ENCODE results near the gene OR6N1.

Gene OR6N1, protein sequence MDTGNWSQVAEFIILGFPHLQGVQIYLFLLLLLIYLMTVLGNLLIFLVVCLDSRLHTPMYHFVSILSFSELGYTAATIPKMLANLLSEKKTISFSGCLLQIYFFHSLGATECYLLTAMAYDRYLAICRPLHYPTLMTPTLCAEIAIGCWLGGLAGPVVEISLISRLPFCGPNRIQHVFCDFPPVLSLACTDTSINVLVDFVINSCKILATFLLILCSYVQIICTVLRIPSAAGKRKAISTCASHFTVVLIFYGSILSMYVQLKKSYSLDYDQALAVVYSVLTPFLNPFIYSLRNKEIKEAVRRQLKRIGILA

DNA sequence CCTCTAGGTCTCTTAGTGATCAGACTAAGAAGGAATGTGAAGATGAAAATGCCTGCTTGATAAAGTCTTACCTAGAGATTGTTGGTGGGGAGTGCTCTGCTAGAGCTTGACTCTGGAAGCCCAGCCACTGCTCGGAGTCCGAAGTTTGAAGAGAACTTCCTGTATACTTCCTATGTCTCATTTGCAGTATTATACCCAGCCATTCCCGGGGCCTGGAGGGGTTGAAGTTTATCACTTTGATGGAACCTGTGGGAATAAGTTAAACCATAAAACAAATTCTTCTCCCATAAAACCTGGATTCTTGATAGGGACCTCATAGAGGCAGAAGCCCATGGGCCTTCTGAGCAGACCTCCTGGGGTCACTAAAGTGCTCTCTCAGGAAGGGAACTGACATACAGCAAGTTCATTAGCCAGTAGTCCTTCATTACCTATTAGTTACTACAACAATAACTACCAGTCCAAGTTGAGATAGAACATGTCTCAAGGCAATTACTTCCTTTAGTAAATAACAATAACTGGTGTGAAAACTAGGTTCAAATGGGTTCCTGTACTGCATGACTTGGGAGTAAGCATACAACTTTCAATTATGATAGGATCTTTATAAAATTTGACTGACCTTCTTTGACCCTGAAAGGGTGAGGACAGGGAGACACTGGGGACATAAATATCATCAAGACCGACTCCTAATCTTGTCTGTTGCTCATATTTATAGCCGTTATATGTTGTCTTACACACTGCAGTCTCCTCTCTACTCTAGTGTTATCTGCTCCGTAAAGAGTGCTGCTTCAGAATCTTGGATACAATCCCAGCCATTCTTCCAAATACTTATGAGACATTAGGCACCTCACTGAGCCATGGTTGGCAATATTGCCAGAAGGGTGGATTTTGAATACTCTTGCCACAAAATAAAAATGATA lies at the start of gene OR6N1:
TSS of gene OR6N1 (minus strand) at position 246 of the 917 bp plus-strand sequence. CDS start 5,513 bp downstream, outside the sequence.
- DNase-seq = no peak

DNA sequence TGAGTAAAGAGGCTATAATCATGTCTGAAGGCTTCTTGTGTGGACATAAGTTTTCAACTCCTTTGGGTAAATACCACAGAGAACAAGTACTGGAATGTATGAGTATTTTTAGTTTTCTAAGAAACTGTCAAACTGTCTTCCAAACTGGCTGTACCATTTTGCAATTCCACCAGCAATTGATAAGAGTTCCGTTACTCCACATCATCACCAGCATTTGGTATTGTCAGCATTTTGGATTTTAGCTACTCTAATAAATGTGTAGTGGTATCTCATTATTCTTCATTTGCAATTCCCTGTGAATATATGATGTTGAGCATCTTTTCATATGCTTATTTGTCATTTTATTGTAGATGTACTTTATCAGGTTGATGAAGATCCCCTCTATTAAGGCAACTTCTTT lies 49.7 kb upstream of the OR6N1 start:
- DNase-seq = no peak

DNA sequence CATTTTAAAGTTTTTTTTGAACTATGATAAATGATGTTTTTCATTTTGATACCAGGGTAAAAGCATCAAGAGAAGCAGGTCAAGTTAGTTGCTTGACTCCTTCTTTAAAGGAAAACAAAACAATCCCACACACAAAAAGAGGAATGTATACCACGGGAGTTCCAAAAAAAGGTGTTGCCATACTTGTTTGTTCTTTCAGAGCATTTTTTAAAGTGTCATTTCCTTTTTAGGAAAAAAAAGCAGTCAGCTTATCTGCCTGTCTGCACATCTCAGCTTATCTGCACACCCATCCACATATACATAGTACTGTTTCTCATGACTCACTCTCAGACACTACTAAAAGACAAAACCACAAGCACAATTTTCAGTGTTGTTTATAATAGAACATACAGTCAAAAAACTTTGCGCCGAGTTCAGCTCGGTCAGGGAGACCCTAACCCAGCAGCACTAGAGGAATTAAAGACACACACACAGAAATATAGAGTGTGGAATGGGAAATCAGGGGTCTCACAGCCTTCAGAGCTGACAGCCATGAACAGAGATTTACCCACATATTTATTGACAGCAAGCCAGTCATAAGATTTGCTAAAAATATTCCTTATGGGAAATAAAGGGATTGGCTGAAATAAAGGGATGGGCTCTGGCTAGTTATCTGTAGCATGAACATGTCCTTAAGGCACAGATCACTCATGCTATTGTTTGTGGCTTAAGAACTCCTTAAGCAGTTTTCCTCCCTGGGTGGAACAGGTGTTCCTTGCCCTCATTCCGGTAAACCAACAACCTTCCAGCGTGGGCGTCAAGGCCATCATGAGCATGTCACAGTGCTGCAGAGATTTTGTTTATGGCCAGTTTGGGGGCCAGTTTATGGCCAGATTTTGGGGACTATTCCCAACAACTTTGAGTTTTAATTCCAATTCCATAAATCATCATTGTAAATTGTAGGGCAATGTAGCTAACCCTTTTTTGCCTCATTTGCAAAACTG lies 47.8 kb upstream of the OR6N1 start:
- DNase-seq = no peak

DNA sequence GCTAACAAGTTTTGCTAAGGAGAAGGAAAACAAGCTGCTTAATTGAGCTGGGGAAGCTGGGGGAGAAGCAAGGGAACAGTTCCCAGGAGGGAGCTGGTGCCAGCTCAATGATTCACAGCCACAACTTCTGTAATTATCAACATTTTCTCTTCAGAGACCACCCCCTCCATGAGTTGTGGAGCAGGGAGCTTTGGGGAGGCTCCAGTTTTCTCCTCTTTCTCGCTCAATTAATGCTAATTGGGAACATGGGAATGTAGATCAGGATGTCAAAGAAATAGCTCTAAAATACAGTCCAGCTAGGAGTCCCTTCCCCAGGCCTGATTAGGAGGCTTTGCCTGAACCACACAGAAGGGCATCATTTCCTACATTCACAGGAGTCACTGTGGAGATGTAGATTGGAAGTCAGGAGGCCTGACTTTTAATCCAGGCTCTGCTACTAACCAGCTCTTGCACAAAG lies 47.0 kb upstream of the OR6N1 start:
- no peak for DNase-seq

DNA sequence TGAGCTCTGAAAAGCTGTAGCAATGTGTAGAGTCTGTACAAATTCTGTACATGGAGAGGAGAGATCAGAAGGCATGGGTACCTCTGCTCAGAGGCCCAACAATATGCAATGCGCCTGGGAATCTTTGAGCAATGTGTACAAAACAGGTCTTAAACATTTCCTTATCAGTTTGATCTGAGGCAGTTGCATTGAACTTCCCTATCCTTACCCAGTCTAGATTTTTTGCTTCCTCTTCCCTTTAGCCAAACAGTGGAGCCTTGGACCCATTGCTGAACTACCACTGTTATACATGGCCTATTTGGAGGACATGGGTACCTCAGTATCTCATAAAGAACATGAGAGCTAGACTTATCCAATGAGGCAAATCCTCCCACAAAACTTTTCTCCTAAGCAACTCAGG lies 46.6 kb upstream of the OR6N1 start:
- no peak for DNase-seq

DNA sequence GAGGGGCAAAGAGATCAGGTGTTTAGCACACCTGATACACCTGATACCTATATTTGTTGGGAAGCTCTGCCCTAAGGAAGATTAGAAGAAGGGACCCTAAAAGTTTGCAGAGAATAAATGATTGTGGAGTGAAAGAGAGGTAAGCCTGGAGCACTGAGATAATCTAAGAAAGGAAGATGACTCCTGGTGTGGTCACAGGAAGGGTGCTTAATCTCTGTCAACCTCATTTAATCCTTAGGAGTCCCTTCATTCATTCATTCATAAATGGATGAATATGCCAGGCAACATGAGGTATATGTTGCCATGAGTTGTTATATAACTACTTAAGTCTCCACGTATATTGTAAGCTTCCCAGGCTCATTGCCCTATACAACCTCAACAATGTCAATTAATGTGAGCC lies 43.0 kb upstream of the OR6N1 start:
- DNase-seq = no peak

DNA sequence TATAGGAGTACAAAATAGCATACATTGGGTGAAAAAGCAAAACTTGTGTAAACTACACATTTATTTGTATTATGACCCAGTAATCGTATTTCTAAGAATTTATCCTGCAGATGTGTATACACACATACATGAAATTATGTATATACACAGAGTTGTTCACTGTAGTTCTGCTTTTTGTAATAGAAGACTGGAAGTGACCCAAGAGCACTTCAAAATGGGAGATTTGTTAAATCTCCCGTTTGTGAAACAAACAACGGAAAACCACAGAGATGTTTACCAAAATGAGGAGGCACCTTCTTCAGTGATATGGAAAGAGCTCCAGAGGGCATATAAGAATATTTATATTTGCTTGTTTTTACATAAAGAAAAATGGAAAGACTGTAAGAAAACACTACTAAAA lies 41.2 kb upstream of the OR6N1 start:
- no peak for DNase-seq

DNA sequence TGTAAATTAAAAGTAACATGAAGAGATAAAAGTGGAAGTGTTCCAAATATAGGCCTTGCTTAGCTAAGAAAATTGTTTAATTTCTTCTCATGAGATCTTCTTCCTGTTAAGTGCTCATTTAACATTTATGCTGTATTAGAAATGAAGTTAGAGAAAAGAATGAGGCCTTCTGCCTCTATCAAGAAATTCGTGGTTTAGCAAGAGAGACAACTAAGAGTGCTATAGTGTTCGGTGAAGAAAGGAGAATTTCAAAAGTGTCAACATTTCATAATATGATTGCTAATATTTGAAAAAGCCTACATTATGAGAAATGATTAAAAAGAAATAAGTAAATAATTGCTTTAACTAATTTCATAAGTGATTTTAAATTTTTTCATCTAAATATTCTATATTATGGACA lies 40.3 kb upstream of the OR6N1 start:
- DNase-seq = no peak

DNA sequence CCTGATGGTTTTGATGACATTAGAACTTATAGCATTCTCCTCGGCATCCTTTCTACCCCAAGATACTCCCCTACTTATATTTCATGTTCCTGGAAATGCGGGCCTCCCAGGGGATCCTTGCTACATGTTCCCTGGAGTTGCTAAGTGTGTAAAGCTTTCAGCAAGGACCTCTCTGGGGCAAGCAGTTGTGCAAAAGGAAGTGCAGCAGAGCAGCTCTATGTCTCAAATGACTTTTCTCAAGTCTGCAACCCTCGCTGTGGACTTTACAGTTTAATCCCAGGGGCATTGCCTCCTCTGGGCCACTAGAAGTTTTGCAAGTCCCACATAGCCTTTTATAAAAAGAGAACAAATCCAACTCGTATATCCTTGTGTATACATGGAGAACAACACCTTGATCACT lies 38.3 kb upstream of the OR6N1 start:
- DNase-seq = no peak

DNA sequence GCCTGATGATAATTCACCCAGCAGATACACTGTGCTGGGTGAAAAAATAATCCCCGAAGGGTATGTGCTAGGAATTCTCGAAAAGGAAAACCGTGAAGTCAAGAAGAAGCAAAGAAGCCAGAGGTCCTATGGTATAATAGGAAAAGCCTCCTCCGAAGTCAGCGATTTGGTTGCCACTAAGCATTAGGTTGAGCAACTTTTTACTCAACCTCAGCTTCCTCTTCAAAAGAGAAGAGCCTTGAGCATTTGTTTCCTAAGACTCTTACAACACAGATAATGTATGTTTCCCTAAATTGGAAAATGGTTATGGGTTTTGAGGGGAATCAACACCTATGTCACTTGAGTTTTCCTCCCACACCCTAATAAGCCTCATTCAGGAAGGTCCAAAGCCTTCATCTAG lies 37.9 kb upstream of the OR6N1 start:
- no peak for DNase-seq

DNA sequence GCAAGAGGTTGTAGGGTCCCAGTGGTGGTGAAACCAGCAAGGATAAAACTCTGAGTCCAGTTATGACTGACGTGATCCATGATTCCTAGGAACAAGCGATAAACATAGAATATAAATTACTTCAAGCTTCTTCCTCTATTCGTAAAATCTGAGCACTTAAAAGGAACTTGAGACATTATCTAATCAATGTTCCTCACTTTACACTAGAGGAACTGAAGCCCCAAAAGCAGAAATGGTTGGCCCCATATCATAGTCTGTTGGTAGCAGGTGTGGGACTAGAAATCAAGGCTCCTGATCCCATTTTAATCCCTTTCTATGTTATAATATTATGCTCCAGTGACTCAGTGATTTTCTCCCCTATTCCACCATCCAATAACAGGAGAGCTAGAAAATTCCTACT lies 37.3 kb upstream of the OR6N1 start:
- no peak for DNase-seq

DNA sequence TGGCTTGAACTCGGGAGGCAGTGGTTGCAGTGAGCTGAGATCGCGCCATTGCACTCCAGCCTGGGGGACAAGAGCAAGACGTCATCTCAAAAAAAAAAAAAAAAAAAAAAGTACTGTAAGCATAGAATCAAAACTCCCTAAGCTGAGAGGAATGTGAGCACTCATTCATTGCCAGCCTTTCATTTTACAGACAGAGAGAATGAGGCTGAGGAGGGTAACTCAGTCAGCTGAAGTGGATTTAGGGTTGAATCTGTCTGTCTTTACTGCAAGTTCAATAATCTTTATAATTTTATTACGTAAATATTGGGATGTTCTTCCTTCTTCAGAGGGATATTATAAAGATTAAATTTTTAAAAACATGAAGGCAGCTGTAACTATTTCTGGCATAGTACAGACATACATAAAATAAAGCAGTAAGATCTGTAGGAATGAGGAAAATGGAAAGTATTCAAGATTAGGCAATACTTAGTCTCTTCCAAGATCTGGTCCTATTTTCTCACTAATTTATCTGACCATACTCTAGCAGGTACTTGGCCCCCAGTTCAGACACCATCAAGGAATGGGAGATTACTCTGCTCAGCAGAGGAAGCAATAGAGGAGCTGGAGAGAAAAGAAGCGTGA lies 35.0 kb upstream of the OR6N1 start:
- no peak for DNase-seq

DNA sequence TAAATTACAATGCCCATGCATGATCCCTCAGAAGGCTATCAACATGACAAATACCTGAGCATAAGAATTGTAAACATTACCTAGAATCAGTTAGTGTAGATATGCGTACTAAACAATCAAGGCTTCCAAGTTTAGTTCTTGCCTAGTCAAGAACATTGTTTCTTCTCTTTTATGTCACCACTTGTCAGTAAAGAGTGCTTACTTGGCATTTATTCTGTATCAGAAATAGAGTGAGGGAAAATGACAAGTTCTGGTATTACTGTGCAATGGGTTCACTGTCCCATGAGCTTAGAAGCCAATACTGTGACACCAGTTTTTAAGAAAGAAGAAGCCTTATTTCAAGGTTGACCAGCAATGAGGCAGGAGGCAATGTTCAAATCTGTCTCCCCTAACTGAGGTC lies 31.7 kb upstream of the OR6N1 start:
- DNase-seq = no peak

DNA sequence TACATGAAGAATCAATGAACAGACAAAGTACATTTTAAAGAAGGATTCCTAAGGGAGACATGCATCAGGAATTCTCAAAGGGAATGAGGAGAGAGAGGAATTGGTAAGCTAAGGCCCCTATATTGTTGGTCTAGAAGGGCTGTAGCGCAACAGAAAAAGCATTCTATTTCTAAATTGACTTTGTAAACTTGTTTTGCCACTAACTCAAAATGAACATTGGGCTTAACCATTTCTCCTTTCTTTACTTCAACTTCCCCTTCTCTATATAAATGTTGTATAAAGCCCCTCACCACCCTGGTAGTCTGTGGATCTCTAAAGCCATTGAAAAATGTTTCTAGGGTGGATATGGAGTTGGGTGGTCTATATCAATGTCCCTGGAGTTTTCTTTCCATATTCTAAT lies 29.4 kb upstream of the OR6N1 start:
- DNase-seq = no peak

DNA sequence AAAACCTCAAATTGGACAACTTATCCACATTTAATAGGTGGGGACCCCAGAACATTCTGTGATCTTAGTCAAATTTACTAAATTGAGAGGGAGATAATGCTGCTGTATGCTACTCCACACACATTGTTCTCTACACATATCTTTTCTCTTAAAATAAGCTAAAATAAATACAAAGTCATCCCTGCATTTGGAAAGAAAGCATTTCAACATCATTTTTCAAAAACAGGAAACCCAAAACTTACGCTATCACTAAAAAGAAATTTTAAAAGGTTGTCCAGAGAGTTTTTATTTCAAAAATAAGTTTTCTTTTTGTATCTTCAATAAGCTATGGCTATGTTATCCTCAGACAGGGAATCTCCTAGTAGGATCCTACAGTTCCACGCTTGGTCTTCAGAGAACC lies 28.5 kb upstream of the OR6N1 start:
- DNase-seq = no peak

DNA sequence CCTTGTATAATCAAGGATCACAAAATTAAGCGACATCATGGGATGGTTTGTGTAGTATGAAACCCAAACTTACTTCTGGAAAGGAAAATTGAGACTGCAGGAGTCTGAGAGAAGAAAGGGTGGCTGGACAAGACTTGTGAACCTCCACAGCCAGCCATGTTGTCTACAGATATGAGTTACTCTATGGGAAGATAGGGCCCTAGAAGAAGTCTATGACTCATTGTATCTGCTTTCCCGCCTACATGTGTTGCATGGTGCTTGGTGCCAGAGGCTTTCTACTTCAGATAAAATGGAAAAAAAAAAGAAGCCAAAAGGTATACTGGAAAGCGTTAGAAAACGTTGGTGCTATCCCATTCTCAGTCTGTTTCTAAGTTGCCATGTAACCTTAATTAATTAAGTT lies 27.7 kb upstream of the OR6N1 start:
- no peak for DNase-seq

DNA sequence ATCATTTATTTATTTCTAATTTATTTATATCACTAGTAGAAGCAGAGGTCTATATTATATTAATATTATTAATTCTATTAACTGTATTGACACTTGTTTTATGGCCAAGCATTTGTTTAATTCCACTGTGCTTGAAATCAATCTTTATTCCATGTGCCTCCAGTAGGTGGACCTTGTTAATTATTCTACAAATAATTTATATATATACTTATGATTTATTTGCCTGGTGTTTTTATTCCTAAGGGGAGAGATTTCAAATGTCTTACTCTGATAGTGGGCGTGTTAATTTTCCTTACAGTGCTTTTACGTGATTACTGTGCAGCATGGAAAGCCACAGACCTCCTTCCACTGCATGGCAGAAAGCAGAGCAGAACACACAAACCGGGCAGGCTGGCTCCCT lies 26.5 kb upstream of the OR6N1 start:
- DNase-seq = no peak

DNA sequence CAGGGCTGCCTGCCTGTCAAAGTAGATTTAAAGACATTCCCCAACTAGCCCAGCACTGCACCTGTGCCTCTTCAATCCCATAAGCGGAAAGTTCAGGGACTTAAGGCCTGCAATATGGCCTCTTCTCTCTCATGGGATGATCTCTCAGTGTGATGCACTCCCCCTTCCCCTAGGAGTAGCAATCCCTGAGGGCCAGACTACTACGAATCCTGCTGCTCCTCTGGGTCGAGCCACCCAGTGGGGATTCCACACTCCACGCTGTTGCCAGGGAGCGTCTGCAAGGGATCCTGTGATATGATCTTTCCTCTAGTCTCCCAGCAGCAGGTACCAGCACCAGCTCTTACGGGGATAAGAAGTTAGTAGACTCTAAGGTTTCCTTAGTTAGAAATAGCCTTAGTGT lies 22.3 kb upstream of the OR6N1 start:
- DNase-seq = no peak

DNA sequence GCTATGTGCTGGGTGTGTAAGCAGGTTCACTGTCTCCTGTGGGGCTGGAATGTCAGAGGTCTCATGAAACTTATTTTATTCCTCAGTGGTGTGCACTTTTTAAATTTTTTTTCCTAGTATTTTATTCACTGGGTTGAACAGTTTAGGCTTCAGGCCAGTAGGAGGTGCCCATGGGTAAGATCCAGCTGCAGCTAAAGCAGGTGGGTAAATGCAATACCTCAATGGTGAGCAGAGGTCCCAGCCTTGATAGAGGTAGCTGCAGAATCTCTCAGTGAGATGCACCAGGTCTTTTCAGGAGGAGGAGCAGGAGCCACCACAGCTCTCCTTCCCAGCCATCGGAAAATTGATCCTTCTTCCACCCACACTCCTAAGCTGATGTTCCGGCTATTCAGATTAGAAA lies 21.6 kb upstream of the OR6N1 start:
- DNase-seq = no peak

DNA sequence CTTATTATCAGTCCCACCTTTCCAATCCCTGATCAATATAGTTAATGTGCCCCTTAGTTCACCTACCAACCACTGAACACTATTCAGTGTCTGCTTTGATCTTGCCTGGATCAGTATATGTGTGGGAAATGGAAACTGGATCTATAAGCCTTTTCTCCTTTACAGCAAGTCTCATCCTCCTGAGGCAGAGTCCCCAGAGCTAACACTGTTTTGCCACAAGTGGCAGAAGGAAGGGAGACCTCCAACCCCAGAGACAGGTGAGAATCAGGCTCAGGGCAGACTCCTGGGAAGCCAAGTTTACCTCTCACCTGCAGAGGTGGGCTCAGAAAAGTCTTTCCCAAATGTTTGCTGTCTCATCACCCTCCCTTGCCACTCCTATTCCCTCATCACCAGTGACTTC lies 9.1 kb upstream of the OR6N1 start, which contains the start of gene OR6N2:
TSS of gene OR6N2 (minus strand) at position 101 of the 400 bp plus-strand sequence. CDS start 3,569 bp downstream, outside the sequence.
- DNase-seq = no peak

DNA sequence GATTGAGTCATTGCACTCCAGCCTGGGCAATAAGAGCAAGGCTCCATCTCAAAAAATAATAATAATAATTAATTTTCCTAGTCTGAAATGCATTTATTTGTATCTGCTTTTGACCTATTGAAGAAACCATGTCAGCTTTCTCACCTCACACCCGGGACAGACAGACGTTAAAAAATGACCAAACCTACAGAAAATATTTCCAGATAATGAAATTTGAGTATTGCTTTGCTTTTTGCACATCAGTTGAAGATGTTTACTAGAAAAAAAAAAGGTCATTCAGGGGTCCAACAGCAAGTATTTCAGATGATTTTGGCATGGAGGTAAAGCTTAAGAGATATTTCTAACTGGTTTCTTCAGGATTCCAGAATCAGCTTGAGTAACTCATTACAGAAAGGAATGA lies 17.6 kb downstream of the OR6N1 start, which contains the start of gene OR6K6:
TSS of gene OR6K6 (plus strand) at position 301 of the 400 bp plus-strand sequence. CDS start 168 bp downstream, outside the sequence.
- DNase-seq = no peak

DNA sequence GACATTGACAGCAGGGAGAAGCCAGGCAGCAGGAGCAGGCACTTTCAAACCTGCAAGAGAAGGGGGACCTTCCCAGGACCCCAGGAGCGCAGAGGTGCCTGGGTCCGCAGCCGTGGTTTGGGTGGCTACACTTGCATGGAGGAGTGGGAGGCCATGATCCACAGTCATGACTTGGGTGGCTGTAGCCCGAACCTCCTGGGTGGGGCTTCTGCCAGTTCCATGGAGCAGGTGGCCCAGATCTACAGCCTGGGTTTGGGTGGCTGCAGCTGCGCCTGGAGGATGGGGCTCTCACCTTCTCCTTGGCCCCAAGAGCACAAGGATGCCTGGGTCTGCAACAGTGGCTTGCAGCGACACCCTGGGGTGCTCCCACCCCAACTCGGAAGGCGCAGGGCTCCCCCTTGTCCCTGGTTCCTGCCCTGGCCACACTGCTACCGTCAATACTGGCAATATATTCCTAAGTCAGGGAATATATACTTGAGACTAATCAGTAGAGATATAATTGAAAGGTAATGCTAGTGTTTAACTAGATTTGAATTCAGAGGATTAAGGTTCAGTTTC lies 19.8 kb downstream of the OR6N1 start:
- no peak for DNase-seq

All from NCI-H2171 treated with DMSO at 0.1 percent for 48 hours (cell line).